PC-9 (cell line): Measurements from ENCODE around the gene OR5H2.

ENCODE experiments used
- EZH2 ChIP-seq: fragments of 200-600 bp; sonication (generic); IDR thresholded peaks from 2 replicates; pipeline ENCODE4 v1.8.0; 2017; ENCODE audit warnings: antibody characterized with exemption, low read depth
- TF ChIP-seq, protein P1 (sequence below): fragments of 200-600 bp; sonication (generic); conservative IDR thresholded peaks from 2 replicates; pipeline ENCODE4 v1.6.1; 2017; ENCODE audit warnings: mixed run types, antibody characterized with exemption, mild to moderate bottlenecking, moderate library complexity

DNA sequence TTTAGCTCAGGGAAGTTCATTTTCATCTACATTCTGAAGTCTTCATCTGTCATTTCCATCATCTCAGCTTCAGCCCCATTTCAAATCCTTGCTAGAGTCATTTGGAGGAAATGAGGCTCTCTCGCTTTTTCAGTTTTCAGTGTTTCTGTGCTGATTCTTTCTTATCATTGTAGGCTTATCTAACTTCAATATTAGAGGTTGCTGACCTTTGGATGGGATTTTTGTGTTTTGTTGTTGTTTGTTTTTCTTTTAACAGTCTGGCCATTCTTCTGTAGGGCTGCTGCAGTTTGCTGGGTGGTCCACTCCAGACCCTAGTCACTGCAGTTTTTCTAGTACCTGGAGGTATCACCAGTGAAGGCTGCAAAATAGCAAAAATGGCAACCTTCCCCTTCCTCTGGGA, 8.6 kb downstream of the OR5H2 start:
- TF ChIP-seq, protein P1, sequence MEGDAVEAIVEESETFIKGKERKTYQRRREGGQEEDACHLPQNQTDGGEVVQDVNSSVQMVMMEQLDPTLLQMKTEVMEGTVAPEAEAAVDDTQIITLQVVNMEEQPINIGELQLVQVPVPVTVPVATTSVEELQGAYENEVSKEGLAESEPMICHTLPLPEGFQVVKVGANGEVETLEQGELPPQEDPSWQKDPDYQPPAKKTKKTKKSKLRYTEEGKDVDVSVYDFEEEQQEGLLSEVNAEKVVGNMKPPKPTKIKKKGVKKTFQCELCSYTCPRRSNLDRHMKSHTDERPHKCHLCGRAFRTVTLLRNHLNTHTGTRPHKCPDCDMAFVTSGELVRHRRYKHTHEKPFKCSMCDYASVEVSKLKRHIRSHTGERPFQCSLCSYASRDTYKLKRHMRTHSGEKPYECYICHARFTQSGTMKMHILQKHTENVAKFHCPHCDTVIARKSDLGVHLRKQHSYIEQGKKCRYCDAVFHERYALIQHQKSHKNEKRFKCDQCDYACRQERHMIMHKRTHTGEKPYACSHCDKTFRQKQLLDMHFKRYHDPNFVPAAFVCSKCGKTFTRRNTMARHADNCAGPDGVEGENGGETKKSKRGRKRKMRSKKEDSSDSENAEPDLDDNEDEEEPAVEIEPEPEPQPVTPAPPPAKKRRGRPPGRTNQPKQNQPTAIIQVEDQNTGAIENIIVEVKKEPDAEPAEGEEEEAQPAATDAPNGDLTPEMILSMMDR, result no peak
- no peak for TF ChIP-seq EZH2
